GM13977 (cell line): ENCODE measurements around the gene WNK2.

ENCODE experiments used
- DNase-seq: peaks from one replicate; pipeline ENCODE4 v3.0.0; 2012; ENCODE audit warnings: low spot score
- in situ Hi-C: fragments of 300-500 bp; cut with MboI; formaldehyde crosslinking; loops from one replicate; pipeline ENCODE4 v1.12.0; 2022; ENCODE audit warnings: low sequenced_read_pairs, low pct_unique_long_range_greater_than_20kb, mixed read lengths, inconsistent platforms; ENCODE audit not compliant: unreplicated experiment
- TF ChIP-seq, protein P1 (sequence below): IDR thresholded peaks from 2 replicates; pipeline ENCODE4 v1.5.1; 2012; ENCODE audit warnings: mild to moderate bottlenecking, control low read depth; ENCODE audit not compliant: insufficient read depth; ENCODE audit errors: extremely low read depth, missing control alignments

Gene WNK2

GRCh38 chr9:93189369-93190132 is 5.6 kb downstream of the WNK2 start:
- in situ Hi-C loops, result no loop called here
- no peak for DNase-seq
- TF ChIP-seq, protein P1, sequence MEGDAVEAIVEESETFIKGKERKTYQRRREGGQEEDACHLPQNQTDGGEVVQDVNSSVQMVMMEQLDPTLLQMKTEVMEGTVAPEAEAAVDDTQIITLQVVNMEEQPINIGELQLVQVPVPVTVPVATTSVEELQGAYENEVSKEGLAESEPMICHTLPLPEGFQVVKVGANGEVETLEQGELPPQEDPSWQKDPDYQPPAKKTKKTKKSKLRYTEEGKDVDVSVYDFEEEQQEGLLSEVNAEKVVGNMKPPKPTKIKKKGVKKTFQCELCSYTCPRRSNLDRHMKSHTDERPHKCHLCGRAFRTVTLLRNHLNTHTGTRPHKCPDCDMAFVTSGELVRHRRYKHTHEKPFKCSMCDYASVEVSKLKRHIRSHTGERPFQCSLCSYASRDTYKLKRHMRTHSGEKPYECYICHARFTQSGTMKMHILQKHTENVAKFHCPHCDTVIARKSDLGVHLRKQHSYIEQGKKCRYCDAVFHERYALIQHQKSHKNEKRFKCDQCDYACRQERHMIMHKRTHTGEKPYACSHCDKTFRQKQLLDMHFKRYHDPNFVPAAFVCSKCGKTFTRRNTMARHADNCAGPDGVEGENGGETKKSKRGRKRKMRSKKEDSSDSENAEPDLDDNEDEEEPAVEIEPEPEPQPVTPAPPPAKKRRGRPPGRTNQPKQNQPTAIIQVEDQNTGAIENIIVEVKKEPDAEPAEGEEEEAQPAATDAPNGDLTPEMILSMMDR, result no peak

GRCh38 chr9:93190133-93190525 is 6.2 kb downstream of the WNK2 start:
- in situ Hi-C loops, result no loop called here
- no peak for DNase-seq
- TF ChIP-seq, protein P1, result no peak

- in situ Hi-C loops, result no loop called here
- TF ChIP-seq, protein P1, result no peak
- DNase-seq, result no peak
These were observed 6.9 kb downstream of the WNK2 start for GRCh38 chr9:93190656-93191353.

GRCh38 chr9:93191354-93191660 is 7.4 kb downstream of the WNK2 start:
- DNase-seq, result no peak
- TF ChIP-seq, protein P1, result no peak
- in situ Hi-C loops, result no loop called here

DNA sequence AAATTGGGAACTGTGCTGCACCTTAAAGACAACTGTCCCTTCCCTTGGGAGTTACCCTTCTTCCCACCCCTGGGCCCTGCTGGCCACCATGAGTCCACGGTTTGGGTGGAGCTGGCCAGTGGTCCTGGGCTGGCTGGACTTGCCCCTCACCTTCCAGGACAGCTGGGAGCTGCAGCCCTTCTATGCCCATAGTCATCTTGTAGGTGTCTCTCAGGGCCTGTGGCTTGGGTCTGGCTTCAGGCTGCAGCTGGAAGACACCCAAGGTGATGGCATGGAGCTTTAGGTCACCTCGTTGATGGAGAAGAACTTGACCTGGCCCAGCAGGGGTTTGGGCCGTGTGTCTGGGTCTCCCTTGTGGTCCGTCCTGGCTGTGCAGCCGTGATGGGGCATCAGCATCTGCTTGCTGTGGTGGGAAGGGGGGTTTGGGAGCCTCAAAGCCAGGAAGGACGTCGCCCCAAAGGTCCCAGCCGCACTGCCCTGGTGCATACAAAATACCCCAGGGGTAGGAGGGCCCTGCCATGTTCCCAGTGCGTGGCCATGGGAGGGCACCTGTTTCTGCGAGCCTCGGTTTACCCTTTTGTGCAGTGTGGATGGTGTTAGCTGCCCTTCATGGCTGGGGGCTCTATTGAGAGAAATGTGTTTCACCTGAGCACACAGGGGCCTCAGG is 8.9 kb downstream of the WNK2 start:
- TF ChIP-seq, protein P1, result no peak
- in situ Hi-C loops, result no loop called here
- no peak for DNase-seq

GRCh38 chr9:93193388-93194220 is 9.7 kb downstream of the WNK2 start:
- TF ChIP-seq, protein P1, result no peak
- DNase-seq, result no peak
- in situ Hi-C loops, result no loop called here
